GM12874 (cell line): ENCODE measurements around the gene IPO11.
A peak's percentile ranks its signal among the peaks of the same experiment; 100 is the strongest.

Source experiments
- TF ChIP-seq, protein P1 (sequence below): IDR thresholded peaks from 2 replicates; pipeline ENCODE4 v1.5.1; 2011; ENCODE audit warnings: low read depth, mild to moderate bottlenecking, control low read depth, low read length, moderate library complexity; ENCODE audit not compliant: insufficient read depth

IPO11 gene

GRCh38 chr5:62585751-62586150 is 173.2 kb downstream of the IPO11 start:
- TF ChIP-seq, protein P1, sequence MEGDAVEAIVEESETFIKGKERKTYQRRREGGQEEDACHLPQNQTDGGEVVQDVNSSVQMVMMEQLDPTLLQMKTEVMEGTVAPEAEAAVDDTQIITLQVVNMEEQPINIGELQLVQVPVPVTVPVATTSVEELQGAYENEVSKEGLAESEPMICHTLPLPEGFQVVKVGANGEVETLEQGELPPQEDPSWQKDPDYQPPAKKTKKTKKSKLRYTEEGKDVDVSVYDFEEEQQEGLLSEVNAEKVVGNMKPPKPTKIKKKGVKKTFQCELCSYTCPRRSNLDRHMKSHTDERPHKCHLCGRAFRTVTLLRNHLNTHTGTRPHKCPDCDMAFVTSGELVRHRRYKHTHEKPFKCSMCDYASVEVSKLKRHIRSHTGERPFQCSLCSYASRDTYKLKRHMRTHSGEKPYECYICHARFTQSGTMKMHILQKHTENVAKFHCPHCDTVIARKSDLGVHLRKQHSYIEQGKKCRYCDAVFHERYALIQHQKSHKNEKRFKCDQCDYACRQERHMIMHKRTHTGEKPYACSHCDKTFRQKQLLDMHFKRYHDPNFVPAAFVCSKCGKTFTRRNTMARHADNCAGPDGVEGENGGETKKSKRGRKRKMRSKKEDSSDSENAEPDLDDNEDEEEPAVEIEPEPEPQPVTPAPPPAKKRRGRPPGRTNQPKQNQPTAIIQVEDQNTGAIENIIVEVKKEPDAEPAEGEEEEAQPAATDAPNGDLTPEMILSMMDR = no peak

DNA sequence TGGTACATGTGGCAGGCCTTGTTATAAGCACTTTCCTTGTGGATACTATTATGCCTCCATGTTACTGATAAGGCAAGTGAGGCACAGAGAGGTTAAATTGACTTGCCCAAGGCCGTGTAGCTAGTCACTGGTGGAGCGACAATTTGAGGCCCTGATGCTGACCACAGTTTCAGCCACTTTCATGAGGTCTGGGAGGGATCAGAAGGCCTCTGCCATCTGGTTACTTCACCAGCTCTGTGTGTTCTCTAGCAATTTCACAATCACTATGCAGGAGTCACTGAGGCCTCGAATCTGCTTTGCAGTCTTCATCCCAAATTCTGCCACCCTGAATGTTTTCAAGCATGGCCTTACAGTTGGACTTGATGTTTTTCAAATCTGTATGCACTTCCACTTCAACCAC is 175.2 kb downstream of the IPO11 start:
- TF ChIP-seq, protein P1 = no peak

DNA sequence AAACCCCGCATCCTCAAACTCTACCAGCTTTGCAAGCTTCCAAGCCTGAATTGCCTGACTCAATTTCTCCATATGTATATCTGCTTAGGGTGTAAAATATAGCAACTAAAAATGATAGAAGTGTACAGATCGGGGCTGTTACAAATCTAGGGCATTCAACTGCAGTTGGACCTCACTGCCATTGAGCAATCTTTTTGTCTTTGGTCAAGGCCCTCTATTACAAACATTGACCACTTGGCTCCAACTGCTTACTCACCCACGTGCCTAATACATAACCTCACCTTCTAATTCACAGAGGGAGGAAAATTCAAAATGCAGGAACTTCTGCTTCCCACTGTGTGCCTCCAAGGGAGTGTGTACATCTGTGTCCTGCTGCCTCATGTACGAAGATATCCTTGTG is 176.1 kb downstream of the IPO11 start:
- TF ChIP-seq, protein P1 = no peak

GRCh38 chr5:62589504-62589903 is 176.9 kb downstream of the IPO11 start:
- TF ChIP-seq, protein P1 = peak; percentile 10; the same call in 1 of the 2 replicates

DNA sequence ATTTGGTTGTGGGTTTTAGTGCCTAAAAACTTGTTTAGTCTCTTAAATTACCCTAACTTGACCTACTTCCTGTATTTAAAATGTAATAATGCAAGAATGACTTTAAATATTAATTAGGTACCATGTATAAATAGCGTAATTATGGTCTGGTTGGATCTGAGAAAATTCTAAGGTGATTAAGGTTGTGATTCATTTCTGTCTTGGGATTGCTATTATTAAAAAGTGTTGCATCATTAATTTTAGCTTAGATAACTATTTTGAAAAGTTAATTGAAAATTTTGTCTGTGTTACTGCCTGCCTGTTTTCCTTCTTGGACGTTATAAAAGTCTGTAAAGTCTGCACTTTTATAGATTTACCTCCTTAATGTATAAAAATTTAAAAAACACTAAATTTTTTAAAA is 177.8 kb downstream of the IPO11 start:
- TF ChIP-seq, protein P1 = no peak

DNA sequence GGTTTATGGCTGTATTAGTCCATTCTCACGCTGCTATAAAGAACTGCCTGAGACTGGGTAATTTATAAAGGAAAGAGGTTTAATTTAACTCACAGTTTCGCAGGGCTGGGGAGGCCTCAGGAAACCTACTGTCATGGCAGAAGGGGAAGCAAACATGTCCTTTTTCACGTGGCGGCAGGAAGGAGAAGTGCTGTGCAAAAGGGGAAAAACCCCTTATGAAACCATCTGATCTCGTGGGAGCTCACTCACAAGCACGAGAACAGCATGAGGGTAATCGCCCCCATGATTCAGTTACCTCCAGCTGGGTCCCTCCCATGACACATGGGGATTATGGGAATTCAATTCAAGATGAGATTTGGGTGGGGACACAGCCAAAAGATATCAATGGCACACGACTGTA is 180.0 kb downstream of the IPO11 start:
- TF ChIP-seq, protein P1 = no peak

DNA sequence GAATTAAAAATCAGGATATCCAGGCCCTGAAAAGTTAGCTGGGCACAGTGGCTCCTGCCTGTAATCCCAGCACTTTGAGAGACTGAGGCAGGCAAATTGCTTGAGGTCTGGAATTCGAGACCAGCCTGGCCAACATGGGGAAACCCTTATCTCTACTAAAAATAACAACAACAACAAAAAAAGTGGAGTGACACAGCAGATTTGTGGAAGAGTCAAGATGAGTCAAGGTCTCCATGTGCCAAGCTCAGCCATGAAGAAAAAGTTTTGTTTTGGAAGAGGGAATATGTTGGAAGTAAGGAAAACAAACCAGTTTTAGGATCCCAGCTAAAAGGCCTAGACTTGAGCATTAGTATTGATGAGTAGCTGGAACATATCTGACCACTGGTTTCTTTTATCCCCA is 180.8 kb downstream of the IPO11 start:
- TF ChIP-seq, protein P1 = no peak
